ENCODE data around the gene MT1F.
"Not testable (repeated sequence)": the region's sequence is repeated elsewhere in the genome, so short reads cannot be mapped to it uniquely, and the experiment has no call there.

Gene MT1F

DNA sequence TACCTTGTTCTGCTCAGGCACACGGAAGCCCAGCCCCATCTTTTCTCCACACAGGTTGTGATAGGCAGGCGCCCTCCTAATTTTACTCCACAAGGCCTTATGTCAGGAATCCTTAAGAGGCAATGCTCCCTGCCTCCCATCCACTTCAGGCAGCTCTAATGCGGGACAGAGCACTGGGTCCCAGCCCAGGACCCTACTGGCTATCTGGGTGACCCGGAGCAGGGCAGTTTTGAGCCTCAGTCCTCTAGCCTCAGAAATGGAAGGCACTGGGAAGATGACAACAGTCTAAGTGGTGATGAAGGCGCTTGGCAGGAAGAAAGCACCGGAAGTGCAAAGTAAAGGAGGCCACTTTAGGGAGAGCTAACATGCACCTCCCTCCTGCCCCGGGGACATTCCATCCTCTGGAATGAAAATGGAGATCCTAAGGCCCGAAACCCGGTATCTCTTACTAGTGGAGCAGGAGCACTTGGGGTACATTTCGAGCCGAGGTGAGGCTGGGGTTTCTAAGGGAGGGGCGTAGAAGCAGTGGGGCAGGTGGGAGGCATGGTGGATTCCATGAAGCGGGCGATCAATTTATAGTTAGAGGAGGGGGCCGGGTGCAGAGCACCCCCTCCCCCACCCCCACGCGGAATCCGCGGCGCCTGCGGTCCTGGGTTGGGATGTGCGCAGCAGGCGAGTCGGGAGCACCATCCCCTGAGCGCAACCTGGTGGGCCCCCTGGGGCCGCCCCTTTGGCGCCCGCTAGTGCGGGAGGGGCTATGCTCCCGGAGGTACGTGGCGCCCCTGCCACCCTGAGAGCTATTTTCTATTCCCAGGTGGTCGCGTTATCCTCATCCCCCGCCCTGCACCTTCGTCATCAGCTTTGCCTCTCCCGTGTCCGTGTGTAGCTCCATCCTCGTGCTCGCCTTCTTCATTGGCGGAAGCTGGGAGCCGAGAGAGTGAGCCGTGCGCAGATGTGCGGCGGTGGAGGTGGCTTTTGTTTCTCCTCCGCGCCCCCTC lies 4.9 kb downstream of the MT1F start:
- Histone ChIP-seq H2AFZ (ENCODE audit: low read depth, low read length) (no peak overlapping the region), H3K9ac (ENCODE audit: low read length) (no peak overlapping the region), H3K27ac (ENCODE audit: low read length) (no peak overlapping the region), H3K9me3 (ENCODE audit: insufficient read depth, low read length) (no peaks in the 10 kb centered on the region), H4K20me1 (ENCODE audit: insufficient read depth, low read length) (no peaks in the 10 kb centered on the region), H3K4me1 (ENCODE audit: low read length) (peaks cover 5% of the 10 kb centered on the region; the same call in 1 of the 2 replicates), H3K79me2 (ENCODE audit: low read length) (no peaks in the 10 kb centered on the region), H3K4me3 (ENCODE audit: low read length) (no peak overlapping the region), H3K36me3 (replicated peaks; ENCODE audit: low read depth, low read length) (no peaks in the 10 kb centered on the region), H3K27me3 (ENCODE audit: low read depth, low read length) (peaks cover 41% of the 10 kb centered on the region), H3K4me2 (ENCODE audit: low read length) (no peak overlapping the region)
- TF ChIP-seq, protein P1, sequence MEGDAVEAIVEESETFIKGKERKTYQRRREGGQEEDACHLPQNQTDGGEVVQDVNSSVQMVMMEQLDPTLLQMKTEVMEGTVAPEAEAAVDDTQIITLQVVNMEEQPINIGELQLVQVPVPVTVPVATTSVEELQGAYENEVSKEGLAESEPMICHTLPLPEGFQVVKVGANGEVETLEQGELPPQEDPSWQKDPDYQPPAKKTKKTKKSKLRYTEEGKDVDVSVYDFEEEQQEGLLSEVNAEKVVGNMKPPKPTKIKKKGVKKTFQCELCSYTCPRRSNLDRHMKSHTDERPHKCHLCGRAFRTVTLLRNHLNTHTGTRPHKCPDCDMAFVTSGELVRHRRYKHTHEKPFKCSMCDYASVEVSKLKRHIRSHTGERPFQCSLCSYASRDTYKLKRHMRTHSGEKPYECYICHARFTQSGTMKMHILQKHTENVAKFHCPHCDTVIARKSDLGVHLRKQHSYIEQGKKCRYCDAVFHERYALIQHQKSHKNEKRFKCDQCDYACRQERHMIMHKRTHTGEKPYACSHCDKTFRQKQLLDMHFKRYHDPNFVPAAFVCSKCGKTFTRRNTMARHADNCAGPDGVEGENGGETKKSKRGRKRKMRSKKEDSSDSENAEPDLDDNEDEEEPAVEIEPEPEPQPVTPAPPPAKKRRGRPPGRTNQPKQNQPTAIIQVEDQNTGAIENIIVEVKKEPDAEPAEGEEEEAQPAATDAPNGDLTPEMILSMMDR (IDR thresholded peaks at IDR 0.05; ENCODE audit: low read depth, low read length): no peak
- no peak for TF ChIP-seq EZH2phosphoT487 (IDR thresholded peaks at IDR 0.05; ENCODE audit: low read depth)

GRCh38 chr16:56664506-56664905 lies 6.7 kb downstream of the MT1F start:
- Histone ChIP-seq H3K4me3 (ENCODE audit: low read length) (no peak overlapping the region), H3K79me2 (ENCODE audit: low read length) (no peaks in the 10 kb centered on the region), H3K4me2 (ENCODE audit: low read length) (no peak overlapping the region), H4K20me1 (ENCODE audit: insufficient read depth, low read length) (no peaks in the 10 kb centered on the region), H3K36me3 (replicated peaks; ENCODE audit: low read depth, low read length) (no peaks in the 10 kb centered on the region), H3K9ac (ENCODE audit: low read length) (no peak overlapping the region), H3K27me3 (ENCODE audit: low read depth, low read length) (peaks cover 31% of the 10 kb centered on the region), H2AFZ (ENCODE audit: low read depth, low read length) (no peak overlapping the region), H3K4me1 (ENCODE audit: low read length) (no peaks in the 10 kb centered on the region), H3K9me3 (ENCODE audit: insufficient read depth, low read length) (no peaks in the 10 kb centered on the region), H3K27ac (ENCODE audit: low read length) (no peak overlapping the region)
- no peak for TF ChIP-seq EZH2phosphoT487 (IDR thresholded peaks at IDR 0.05; ENCODE audit: low read depth)
- TF ChIP-seq, protein P1 (IDR thresholded peaks at IDR 0.05; ENCODE audit: low read depth, low read length): no peak

DNA sequence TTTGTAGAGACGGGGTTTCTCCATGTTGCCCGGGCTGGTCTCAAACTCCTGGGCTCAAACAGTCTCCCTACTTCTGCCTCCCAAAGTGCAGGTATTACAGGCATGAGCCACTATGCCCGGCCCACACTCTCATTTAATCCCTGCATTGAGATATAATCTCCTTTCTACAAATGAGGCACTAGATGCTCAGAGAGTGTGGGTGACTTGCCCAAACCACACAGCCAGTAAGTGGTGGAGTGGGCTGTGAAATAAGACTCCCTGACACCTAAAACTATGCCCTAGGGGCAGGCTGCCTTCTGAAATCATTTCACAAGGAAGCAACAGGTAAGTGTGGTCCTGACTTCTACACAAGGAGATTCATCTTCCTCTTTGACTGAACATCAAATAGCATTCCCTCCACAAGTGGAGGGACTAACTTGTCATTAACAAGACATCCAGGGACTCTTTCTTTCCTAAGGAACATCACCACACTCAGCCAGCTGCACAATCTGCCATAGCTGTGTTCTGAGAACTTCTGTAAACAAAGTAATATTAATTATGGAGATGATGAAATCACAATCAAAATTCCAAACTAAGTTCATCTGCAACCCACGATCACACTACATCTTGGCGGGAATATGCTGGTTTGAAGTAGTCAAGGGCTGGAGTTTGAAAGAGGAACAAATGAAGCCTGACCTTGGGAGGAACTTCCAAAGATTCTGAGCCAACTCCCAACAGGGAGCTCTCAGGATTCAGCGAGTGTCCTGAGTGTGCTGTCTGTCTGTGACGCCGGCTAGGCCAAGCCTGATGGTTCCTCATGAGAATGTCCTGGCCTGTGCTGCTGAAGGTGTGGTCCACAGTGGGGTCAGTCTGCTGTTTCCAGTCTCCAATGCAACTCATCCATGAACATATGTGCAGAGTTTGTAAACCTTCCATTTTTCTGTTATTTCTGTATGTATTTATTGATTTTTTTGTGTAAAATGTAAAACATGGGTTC lies 7.8 kb downstream of the MT1F start:
- not testable (repeated sequence) for H3K27ac ChIP-seq (ENCODE audit: low read length); H3K36me3 ChIP-seq (replicated peaks; ENCODE audit: low read depth, low read length); H3K4me2 ChIP-seq (ENCODE audit: low read length); H3K4me1 ChIP-seq (ENCODE audit: low read length); H3K79me2 ChIP-seq (ENCODE audit: low read length); H2AFZ ChIP-seq (ENCODE audit: low read depth, low read length); H3K9ac ChIP-seq (ENCODE audit: low read length); H3K9me3 ChIP-seq (ENCODE audit: insufficient read depth, low read length); H4K20me1 ChIP-seq (ENCODE audit: insufficient read depth, low read length); H3K4me3 ChIP-seq (ENCODE audit: low read length)
- peaks cover 32% of the 10 kb centered on the region for H3K27me3 ChIP-seq (ENCODE audit: low read depth, low read length)

DNA sequence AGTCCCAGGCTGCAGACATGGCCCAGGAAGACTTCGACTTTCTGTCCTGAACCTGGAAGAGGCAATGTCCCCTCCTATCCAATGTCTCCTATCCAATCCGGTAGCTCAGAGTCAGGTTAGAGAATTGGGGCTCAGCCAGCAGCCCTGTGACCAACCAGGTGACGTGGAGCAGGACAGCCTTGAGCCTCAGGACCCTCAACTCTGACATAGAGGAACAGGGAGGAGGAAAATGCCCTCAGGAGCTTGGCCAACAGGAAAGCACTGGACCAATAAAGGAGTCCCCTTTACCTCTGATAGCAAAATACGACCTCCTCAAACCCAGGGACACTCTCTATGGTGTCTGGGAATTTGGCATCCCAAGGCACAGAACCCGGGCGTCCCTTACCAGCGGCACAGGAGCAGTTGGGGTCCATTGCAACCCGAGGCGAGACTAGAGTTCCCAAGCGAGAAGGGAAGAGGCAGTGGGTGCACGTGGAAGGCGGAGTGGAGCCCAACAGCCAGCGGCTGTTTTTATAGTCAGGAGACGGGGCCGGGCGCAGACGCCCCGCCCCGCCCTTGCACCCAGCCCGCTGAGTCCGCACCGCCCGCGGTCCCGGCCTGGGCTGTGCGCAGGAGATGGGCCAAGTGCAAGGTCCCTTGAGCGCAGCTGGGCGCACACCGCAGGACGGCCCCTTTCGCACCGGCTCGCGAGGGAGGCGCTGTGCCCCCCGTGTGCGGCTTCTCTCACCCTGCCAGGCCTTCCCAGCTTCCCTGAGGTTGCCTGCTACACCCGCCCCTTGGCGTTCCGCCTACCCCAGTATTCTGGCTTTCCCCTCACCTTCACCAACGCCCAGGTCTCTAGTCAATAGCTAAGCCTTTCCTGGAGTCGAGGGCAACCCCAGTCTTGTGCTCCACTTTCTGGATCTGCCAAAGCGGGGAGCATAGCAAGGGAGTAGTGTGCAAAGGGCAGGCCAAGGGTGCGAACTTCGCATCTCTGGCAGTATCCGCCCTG lies 10.1 kb downstream of the MT1F start, which contains the start of gene MT1G:
Gene MT1G, minus strand, starts transcription at position 485 of the 991 bp plus-strand sequence. Its CDS starts 72 bp downstream, at position 413.
- Histone ChIP-seq H3K9ac (ENCODE audit: low read length) (no peak within 1 kb of the TSS), H3K27me3 (ENCODE audit: low read depth, low read length) (peaks cover 37% of the 10 kb centered on the region), H3K4me3 (ENCODE audit: low read length) (no peak within 1 kb of the TSS), H3K36me3 (replicated peaks; ENCODE audit: low read depth, low read length) (no peaks in the 10 kb centered on the region), H3K79me2 (ENCODE audit: low read length) (no peaks in the 10 kb centered on the region), H3K9me3 (ENCODE audit: insufficient read depth, low read length) (no peaks in the 10 kb centered on the region), H4K20me1 (ENCODE audit: insufficient read depth, low read length) (no peaks in the 10 kb centered on the region), H3K4me1 (ENCODE audit: low read length) (no peaks in the 10 kb centered on the region), H3K4me2 (ENCODE audit: low read length) (no peak within 1 kb of the TSS), H3K27ac (ENCODE audit: low read length) (no peak within 1 kb of the TSS), H2AFZ (ENCODE audit: low read depth, low read length) (no peak within 1 kb of the TSS)
- TF ChIP-seq EZH2phosphoT487 (IDR thresholded peaks at IDR 0.05; ENCODE audit: low read depth): no peak
- TF ChIP-seq, protein P1 (IDR thresholded peaks at IDR 0.05; ENCODE audit: low read depth, low read length): no peak
